ENCODE data around the gene BPIFB4.

DNA sequence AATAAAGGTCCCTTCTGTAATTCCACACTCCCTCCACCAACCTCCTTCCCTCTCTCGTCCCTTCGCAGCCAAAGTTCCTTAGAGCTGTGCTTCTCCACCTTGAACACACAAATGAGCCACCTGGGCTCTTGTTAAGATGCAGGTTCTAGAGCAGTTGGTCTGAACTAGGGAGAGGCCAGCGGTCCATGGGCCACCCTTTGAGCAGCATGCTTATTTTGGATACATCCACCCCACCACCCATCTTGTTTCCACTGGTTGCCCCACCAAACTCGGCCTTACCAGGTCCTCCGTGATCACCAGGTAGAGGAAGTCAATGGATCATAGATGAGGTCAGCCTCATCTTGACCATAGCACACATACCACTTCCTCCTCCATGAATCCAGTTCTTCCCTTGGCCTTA, 81.2 kb downstream of the BPIFB4 start:
- TF ChIP-seq EP300 (IDR thresholded peaks at IDR 0.05; ENCODE audit: borderline replicate concordance in 1 of 2, low read depth in 1 of 2, low read length in 1 of 2) (no peak), POLR2AphosphoS5 (IDR thresholded peaks at IDR 0.05; ENCODE audit: low read depth, low read length) (no peak), USF1 (IDR thresholded peaks at IDR 0.05; ENCODE audit: borderline replicate concordance, low read depth) (no peak), CTCF (IDR thresholded peaks at IDR 0.05) (no peak), RFX5 (IDR thresholded peaks at IDR 0.05; ENCODE audit: low read length) (no peak)
